ENCODE results near the gene PPP1R14B. TPM values are rescaled to one million over a fixed set of nuclear protein-coding genes. Genes with fewer than 3 reads are reported as not detected.

Gene PPP1R14B
- total and polyA plus RNA-seq, 2 of the 13 experiments (the other 11 are each of a cell fraction or from before 2014, with no cell fraction given) = 110 to 148 TPM

DNA sequence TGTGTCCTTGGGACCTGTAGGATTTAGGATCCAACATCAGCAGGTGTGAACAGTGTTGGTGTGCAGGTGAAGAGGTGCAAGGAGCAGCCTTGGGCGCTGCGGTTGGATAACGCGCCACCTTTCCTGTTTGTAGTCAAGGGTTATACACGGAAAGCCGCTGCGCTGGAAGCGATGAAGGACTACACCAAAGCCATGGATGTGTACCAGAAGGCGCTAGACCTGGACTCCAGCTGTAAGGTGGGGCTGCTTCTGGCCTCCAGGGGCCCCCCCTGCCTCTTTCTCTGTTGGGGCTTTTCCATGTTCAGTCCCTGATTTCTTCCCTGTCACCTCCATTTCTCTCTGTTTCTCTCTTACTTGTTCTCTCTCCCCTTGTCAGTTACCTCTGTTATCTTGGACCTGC is 43.8 kb downstream of the PPP1R14B start:
- FAIRE-seq (no peak), ATAC-seq (no peak), DNase-seq (ENCODE audit: low spot score) (no peak)
- Histone ChIP-seq H3K27ac (ENCODE audit: extremely low read length, insufficient read depth, low read length) (no peak overlapping the region), H3K9me3 (ENCODE audit: low read length) (no peaks in the 10 kb centered on the region), H3K27me3 (ENCODE audit: control insufficient read depth in 1 of 2, insufficient read depth in 2 of 2, low read length in 2 of 2) (no peaks in the 10 kb centered on the region), H3K4me2 (ENCODE audit: low read depth, low read length) (no peak overlapping the region), H4K20me1 (ENCODE audit: insufficient read depth, low read length) (0 out of 2 replicates have a peak, but pooled peaks cover 2% of the 10 kb centered on the region), H3K79me2 (ENCODE audit: insufficient read depth, low read length) (no peaks in the 10 kb centered on the region), H3K9ac (ENCODE audit: insufficient read depth, low read depth, low read length) (no peak overlapping the region), H2AFZ (ENCODE audit: low read length) (no peak overlapping the region), H3K36me3 (replicated peaks in 1 of 2; ENCODE audit: control insufficient read depth in 1 of 2, insufficient read depth in 2 of 2, low read length in 2 of 2) (peaks cover 36 to 53% of the 10 kb centered on the region in 2 experiments), H3K4me3 (replicated peaks in 1 of 3; ENCODE audit: insufficient read depth in 1 of 3, low read depth in 2 of 3, low read length in 3 of 3) (no peak overlapping the region), H3K4me1 (ENCODE audit: insufficient read depth, low read length) (peaks cover 17% of the 10 kb centered on the region)
- POLR2A ChIA-PET = interaction anchor here (3.8 kb wide), 1 partner anchor 18 kb away, joined by 18 read pairs; the partner anchor contains the start of gene STIP1
- intact Hi-C loops (cut with micrococcal nuclease; ENCODE audit: unreplicated experiment) = no loop called here
- BruUV-seq (replicated peaks) = no TSS peak
- no peak for TF ChIP-seq MZF1 (CRISPR knock-in tag; IDR thresholded peaks at IDR 0.05; ENCODE audit: borderline replicate concordance)
- TF ChIP-seq, protein P1, sequence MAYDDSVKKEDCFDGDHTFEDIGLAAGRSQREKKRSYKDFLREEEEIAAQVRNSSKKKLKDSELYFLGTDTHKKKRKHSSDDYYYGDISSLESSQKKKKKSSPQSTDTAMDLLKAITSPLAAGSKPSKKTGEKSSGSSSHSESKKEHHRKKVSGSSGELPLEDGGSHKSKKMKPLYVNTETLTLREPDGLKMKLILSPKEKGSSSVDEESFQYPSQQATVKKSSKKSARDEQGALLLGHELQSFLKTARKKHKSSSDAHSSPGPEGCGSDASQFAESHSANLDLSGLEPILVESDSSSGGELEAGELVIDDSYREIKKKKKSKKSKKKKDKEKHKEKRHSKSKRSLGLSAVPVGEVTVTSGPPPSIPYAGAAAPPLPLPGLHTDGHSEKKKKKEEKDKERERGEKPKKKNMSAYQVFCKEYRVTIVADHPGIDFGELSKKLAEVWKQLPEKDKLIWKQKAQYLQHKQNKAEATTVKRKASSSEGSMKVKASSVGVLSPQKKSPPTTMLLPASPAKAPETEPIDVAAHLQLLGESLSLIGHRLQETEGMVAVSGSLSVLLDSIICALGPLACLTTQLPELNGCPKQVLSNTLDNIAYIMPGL (CRISPR knock-in tag; IDR thresholded peaks at IDR 0.05; ENCODE audit: borderline replicate concordance in 1 of 2, low read depth in 1 of 2) = no peak
- CTCF ChIA-PET (ENCODE audit: low intra/inter-chr PET ratio, low total read pairs) = no interaction called here
- WGBS (ENCODE audit: low lambda C conversion rate) = 100% methylated on average over 6 of the region's 9 CpGs
- in situ Hi-C loops (cut with HindIII; ENCODE audit: extremely low pct_ligation_motif_present, low pct_unique_long_range_greater_than_20kb) = no loop called here

DNA sequence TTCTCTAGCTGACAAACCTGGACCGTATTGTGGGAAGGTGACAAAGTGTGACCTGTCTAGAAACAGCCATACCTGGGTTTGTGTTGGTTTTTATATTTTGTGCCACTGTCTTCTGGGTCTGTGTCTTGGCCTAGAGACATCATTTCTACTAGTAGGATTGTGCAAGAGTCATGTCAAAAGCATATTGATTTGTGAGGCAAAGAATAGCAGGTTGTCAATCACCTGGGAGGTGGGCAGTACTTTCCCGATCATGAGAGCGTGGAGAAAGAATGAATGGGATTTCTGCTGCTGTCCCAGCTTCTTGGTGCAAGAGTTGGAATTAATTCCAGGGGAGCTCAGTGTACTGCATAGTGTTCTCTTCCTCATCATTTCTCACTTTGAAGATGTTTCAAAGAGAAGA is 45.2 kb downstream of the PPP1R14B start:
- ChIA-PET CTCF (ENCODE audit: low intra/inter-chr PET ratio, low total read pairs) (no interaction called here), POLR2A (interaction anchor here (1.0 to 1.2 kb wide), 2 partner anchors 10 to 16 kb away, joined by 3 to 4 read pairs; partner anchors contain the start of gene STIP1)
- no peak overlapping the region for H3K4me3 ChIP-seq (replicated peaks in 1 of 3; ENCODE audit: insufficient read depth in 1 of 3, low read depth in 2 of 3, low read length in 3 of 3)
- FAIRE-seq = no peak
- no peak overlapping the region for H3K9ac ChIP-seq (ENCODE audit: insufficient read depth, low read depth, low read length)
- BruUV-seq (replicated peaks) = no TSS peak
- in situ Hi-C loops (cut with HindIII; ENCODE audit: extremely low pct_ligation_motif_present, low pct_unique_long_range_greater_than_20kb) (no loop called here), intact Hi-C loops (cut with micrococcal nuclease; ENCODE audit: unreplicated experiment) (no loop called here)
- peaks cover 42 to 67% of the 10 kb centered on the region in 2 experiments for H3K36me3 ChIP-seq (replicated peaks in 1 of 2; ENCODE audit: control insufficient read depth in 1 of 2, insufficient read depth in 2 of 2, low read length in 2 of 2)
- no peak for ATAC-seq
- H3K4me2 ChIP-seq (ENCODE audit: low read depth, low read length) = no peak overlapping the region
- H3K79me2 ChIP-seq (ENCODE audit: insufficient read depth, low read length) = no peaks in the 10 kb centered on the region
- H4K20me1 ChIP-seq (ENCODE audit: insufficient read depth, low read length) = 0 out of 2 replicates have a peak, but pooled peaks cover 2% of the 10 kb centered on the region
- no peaks in the 10 kb centered on the region for H3K9me3 ChIP-seq (ENCODE audit: low read length)
- no peak overlapping the region for H2AFZ ChIP-seq (ENCODE audit: low read length)
- H3K27ac ChIP-seq (ENCODE audit: extremely low read length, insufficient read depth, low read length) = no peak overlapping the region
- no peak for DNase-seq (ENCODE audit: low spot score)
- 87% methylated on average over 3 of the region's 3 CpGs for WGBS (ENCODE audit: low lambda C conversion rate)
- no peaks in the 10 kb centered on the region for H3K27me3 ChIP-seq (ENCODE audit: control insufficient read depth in 1 of 2, insufficient read depth in 2 of 2, low read length in 2 of 2)
- peaks cover 14% of the 10 kb centered on the region for H3K4me1 ChIP-seq (ENCODE audit: insufficient read depth, low read length)
- no peak for TF ChIP-seq SRF (IDR thresholded peaks at IDR 0.05; ENCODE audit: low read depth, low read length)
- TF ChIP-seq ZNF639 (CRISPR knock-in tag; conservative IDR thresholded peaks at IDR 0.05) = no peak
- TF ChIP-seq, protein P2, sequence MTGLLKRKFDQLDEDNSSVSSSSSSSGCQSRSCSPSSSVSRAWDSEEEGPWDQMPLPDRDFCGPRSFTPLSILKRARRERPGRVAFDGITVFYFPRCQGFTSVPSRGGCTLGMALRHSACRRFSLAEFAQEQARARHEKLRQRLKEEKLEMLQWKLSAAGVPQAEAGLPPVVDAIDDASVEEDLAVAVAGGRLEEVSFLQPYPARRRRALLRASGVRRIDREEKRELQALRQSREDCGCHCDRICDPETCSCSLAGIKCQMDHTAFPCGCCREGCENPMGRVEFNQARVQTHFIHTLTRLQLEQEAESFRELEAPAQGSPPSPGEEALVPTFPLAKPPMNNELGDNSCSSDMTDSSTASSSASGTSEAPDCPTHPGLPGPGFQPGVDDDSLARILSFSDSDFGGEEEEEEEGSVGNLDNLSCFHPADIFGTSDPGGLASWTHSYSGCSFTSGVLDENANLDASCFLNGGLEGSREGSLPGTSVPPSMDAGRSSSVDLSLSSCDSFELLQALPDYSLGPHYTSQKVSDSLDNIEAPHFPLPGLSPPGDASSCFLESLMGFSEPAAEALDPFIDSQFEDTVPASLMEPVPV (CRISPR knock-in tag; IDR thresholded peaks at IDR 0.05) = no peak
- no peak for TF ChIP-seq ZBTB38 (CRISPR knock-in tag; IDR thresholded peaks at IDR 0.05)
- TF ChIP-seq CEBPG (CRISPR knock-in tag; IDR thresholded peaks at IDR 0.05) = peak; percentile 53
- no peak for TF ChIP-seq ZNF33A (CRISPR knock-in tag; IDR thresholded peaks at IDR 0.05; ENCODE audit: borderline replicate concordance)
- no peak for TF ChIP-seq RXRB (CRISPR knock-in tag; IDR thresholded peaks at IDR 0.05; ENCODE audit: borderline replicate concordance)
- no peak for TF ChIP-seq HNF4A (CRISPR knock-in tag; IDR thresholded peaks at IDR 0.05)
- no peak for TF ChIP-seq FOXK1 (CRISPR knock-in tag; IDR thresholded peaks at IDR 0.05; ENCODE audit: borderline replicate concordance, low read depth)
- TF ChIP-seq U2AF2 (IDR thresholded peaks at IDR 0.05; ENCODE audit: low read depth, low read length) = no peak
- 0 out of 2 replicates have a peak, but pooled peaks have one; percentile 21 for TF ChIP-seq THAP11 (CRISPR knock-in tag; IDR thresholded peaks at IDR 0.05)
- no peak for TF ChIP-seq ZNF326 (CRISPR knock-in tag; IDR thresholded peaks at IDR 0.05; ENCODE audit: borderline replicate concordance)

All from HepG2 (cell line).